ENCODE data around the gene IFRD2.
"Not testable (repeated sequence)": the region's sequence is repeated elsewhere in the genome, so short reads cannot be mapped to it uniquely, and the experiment has no call there.

Gene IFRD2

DNA sequence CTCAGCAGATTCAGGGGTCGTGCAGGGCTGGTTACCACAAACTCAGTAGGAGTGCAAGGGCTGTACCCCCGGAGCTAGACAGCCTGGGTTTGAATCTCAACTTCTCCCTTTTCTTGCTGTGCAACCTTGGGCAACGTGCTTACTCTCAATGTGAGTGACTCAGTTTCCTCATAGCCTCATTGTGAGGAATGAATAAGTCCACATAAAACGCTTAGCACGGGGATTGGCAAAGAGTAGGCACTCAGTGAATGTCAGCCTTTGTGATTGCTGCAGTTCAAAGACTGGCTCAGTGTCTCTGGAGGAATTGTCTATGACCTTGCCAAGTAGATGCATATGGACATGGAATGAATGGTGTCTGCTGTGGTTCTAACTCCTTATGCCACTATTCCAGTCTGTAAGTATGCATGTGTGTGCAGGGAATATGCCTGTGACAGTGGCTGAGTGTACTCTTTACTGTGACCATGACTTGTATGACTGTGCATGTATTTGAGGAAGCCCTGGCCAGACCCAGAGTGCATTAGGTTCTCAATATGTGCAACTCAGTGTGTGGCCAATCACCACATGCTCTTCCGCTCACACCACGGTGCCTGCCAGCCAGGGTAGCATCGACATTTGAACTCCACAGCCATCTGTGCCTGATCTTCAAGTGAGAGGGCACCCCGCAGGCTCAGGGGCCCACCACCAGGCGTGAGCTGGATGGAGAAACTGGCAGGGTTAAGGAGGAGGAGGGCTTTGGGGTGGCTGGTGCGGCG, 7.9 kb upstream of the IFRD2 start:
- FAIRE-seq = no peak

DNA sequence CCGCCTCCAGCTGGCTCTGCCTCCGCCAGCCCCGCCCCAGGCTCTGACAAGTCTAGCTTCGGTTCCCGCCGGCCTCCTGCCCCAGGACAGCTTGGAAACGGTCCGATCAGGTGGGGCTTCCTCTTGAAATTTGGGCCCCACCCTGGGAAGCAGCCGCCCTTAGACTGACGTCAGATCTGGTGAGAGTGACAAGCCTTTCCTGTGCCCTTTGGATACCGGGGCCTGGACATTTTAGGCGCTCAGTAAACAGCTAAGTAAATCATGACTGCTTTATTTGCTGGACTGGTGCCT, 7.4 kb upstream of the IFRD2 start:
- peak; percentile 97 for FAIRE-seq

DNA sequence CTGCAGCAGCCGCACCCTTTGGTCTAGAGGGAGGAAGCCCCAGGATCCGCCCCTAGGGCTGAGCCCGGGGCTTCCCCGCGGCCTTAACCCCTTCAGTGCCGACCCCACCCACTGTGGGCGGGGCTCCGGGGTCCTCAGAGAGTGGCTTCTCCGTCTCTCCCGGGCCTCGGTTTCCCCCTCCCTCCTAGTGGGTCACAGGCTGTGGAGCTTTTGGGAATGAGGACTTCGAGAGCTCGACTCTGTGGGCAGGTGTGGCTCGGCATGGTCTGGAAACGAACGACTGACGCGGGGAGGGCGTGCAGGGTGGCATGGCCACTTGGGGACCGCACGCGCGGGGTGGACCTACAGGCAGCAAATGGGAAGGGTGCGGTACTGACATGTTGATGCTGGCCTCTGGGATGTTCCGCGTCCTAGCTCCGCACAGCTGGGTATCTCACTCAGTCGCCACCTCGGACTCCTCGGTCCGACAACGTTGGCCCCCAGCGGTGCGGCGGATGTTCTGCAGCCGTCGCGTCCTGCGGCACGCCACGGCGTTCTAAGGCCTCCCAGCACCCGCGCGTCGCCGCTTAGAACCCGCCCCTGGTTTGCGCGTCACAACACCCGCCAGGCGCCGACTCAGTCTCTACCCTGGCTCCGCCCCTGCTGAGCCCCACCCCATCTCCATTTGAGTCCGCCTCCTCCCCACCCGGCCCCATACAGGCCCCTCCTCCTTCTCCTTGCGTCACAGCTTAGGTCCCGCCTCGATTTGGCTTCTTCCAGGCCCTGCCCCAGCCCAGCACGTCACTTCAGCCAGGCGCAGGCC, 6.8 kb upstream of the IFRD2 start, which contains the start of the genes HYAL3 and NAA80:
TSS of gene HYAL3 (minus strand) at position 570 of the 802 bp plus-strand sequence. CDS start 3,803 bp downstream, outside the sequence.
TSS of gene NAA80 (minus strand) at position 570 of the 802 bp plus-strand sequence. CDS start 1,942 bp downstream, outside the sequence.
- FAIRE-seq = no peak

DNA sequence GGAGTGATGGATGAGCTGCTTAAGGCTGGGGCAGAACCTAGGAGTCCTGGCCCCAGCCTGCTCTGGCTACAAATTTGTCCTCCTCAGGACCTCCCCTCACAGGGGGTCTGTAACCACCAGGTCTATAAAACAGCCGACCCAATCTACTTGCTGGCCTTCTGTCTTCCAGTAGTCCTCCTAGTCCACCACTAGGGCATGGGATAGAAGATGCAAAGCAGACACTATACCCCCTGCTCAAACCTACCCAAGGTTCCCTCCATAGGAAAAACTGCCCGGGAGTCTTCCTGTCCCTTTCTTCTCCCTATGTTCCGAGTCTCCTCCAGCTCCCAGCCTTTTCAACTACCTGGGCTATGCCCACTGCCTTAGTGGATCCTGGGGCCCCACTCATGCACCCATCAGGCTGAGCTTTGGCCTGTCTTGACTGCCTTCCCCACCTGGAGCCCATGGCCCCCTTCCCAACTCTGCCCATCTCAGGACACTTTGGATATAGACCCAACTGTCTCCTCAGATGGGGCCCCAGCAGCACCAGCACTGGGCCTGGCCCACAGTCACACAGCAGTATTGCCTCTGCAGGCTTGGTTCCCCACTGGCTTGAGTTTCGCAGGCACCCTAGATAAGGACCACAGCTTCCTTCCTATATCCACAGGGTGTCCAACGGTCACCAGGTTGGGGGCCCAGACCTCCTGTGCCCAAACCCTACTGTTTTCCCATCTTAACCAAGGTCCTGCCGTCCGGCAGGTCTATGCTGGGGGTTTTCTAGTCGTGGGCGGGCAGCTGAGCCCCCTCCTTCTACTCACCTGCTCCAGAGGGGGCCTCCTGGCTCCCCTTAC, 5.9 kb upstream of the IFRD2 start:
- no peak for FAIRE-seq

DNA sequence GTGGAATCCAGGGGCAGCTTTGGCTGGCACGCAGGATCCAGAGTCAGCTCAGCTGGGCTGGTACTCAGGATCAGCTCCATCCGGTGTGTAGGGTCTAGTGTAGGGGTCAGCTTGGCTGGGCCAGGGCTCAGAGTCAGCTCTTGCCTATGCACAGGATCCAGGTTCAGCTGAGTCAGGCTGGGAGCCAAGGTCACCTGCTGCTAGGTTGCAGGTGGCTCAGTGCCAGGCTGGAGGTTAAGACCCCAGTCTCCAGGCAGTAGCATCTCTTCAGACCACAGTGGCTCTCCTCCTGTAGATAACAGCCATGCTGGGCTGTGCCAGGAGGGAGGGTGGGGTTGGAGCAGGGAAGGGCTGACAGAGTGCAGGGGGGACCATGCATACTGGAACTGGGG, 5.2 kb upstream of the IFRD2 start:
- FAIRE-seq = no peak

DNA sequence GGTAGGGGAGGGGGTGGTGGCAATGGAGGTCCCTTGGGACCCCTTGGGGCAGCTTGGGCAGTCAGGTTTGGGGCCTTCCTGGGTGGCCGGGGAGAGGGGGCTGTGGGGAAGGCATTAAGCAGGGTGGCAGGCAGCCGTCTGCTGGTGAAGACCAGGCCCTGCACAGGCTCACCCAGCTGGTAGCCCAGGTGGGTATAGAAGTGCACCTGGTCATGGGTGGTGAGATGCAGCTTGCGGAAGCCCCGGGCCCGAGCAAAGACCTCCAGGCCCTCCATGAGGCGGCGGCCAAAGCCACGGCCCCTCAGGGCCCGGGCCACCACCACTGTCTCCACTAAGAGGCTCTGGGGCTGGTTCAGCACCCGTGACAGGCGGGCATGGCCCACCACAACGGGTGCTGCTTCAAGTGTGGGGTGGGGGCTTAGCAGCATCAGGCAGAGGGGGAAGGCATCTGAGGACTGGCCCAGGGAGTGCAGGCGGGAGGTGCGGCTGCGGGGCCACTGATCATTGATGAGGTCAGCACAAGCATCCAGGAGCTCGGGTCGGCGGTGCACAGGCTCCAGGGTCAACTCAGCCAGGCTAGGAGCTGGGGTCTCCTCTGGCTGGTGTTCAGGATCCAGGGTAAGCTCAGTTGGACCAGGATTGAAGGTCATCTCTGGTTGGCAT, 4.6 kb upstream of the IFRD2 start:
- FAIRE-seq = no peak

DNA sequence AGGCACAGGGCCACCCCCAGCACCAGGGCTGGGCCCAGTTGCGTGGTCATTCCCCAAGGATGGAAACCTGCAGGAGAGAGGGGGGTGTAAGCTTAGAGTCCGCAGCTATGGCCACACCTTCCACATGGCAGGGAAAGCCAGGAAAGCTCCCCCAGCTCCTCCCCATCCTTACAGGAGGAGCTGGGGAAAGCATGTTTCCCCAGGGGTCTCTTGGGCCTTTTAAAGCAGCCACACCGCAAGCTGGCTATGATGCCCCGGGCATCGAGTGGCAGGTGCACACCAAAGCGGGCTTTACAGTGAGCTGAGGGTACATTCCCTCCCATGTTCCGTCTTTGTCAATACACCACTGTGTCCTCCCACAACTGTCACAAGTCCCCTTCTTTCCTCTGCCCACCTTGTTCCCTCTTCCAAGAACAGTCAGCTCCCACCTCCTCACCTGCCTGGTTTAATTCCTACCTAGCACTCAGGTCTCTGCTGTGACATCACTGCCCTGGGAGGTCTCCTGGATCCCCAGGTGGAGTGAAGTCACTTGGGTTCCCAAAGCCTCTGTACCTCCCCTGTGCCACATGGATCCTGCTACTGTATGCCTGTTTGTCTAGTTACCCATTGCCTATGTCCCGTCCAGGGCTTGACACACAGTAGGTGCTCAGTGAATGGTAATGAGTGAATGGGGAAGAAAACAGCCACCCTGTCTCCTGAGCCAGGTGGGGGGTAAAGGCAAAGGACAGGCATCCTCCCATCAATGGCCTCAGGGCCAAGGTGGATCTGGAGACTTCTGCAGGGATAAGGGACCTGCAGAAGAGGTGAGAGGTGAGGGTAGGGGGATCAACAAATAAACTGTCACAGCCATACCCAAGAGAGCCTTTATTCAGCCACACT, 3.6 kb upstream of the IFRD2 start:
- no peak for FAIRE-seq

DNA sequence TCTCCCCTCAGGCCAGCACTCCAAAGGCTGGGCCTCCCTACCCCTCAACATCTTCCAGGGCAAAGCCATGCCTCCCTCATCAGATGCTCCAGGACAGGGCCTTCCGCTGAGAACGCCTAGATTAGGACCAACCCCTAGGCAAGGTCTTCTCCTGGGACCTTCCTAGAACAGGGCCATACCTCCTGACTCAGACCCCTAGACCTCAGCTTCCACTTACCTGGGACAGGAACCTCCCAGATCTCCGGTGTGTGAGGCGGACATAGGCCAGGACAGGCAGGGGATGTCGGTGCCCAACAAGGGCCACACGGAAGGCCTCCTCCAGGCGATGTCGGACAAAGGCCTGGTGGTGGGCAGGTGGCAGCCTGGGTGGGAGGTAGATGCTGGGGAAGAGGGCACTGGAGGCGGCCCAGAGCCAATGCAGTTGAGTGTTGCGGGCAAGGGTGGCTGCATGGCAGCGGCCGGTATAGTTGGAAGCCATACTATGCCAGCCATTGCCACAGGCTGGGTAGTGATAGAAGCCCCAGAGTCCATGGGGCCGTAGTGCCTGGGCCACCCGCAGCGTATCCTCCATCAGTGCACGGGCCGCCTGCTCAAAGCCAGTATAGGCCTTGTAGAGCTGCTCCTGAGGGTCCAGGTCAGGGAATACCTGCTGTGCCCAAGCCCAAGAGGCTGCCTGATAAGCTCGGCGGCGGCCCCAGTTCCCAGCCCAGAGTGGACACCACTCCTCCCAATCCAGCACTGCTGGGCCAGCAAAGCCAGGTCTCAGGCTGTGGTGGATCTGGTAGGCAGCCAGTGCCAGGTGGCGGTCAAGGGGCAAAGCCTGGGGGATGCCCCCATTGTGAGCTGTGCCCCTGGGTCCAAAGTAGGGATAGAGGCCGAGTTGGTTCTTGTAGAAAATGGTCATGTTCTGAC, 2.5 kb upstream of the IFRD2 start:
- FAIRE-seq = no peak

DNA sequence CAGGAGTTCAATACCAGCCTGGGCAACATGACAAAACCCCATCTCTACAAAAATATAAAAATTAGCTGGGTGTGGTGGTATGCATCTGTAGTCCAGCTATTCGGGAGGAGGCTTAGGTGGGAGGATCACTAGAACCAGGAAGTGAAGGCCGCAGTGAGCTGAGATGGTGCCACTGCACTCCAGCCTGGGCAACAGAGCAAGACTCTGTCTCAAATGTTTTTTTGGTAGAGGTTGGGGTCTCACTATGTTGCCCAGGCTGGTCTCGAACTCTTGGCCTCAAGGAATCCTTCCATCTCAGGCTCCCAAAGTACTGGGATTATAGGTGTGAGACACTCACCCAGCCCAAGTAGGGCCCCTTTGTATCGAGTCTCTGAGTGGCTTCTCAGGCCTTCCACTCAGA, 1.9 kb upstream of the IFRD2 start:
- no peak for FAIRE-seq

DNA sequence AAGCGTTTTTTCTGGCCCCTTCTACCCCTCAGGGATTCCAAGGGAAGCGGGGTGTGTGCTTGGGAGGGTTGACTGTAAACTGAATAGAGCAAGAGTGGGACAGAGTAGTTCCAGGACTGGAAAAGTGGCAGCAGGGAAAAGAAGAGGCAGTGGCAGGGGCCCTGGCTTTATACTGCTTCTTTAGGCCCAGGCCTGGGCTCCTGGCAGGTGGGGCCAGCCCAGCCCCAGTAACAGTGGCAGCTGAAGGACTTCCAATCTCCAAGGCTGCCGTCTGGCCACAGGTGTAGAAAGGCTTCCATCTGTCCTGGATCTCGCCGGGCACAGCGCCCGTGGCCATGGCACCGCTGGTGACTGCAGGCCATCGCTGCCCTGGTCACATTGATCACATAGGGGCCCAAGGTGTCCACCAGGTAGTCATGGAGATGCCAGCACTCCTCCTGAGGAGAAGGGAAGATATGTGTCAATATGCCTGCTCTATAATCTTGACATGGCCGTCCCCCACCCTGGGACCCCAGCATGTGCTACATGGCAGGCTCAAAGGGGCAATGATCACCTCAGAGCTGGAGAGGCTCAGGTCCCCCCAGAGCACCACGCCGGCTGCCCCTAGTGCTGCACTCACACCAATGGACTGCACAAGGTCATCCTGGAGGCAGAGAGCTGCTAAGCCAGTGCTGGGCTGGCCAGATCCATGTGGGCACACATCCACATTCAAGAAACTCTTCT, 1.0 kb upstream of the IFRD2 start:
- FAIRE-seq = no peak

DNA sequence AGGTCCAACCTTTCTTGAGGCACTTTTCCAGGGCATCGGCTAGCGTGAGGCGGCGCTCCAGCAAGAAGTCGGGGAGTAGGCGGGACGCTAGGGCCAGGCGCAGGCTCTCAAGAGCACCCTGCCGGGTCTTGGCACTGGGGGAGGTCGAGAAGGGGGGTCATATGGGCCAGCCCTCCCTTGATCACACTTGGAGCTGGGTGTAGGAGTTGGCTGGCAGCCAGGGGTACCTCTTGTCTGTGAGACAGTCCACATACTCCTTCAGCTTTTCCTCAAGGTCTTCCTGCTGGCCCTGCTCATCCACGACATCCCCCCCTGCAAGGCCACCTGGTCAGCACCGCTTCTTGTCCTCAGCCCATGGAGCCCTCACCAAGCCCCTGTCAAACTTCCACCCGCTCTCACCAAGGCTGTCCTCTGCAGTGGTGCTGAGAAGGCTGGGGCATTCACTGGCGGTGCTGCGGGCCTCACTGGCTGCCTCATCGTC, 2.0 kb downstream of the IFRD2 start:
- no peak for FAIRE-seq

DNA sequence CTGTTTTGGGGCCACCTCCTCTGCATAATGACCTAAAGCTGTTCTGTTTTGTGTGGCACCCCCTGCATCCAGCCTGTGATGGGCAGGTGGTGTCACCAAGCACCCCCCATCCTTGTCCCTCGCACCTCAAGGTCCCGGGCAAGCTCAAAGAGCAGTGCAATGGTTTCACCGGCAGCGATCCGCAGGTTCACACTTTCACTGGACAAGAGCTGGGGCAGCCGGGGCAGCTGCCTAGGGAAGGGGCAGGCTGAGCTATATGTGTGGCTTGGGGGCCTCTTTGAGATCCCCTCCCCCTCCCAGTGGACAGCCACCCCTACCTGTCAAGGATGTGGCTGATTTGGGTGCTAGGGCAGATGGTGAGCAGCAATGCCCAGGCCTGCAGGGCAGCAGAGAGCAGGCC, 3.1 kb downstream of the IFRD2 start:
- no peak for FAIRE-seq

DNA sequence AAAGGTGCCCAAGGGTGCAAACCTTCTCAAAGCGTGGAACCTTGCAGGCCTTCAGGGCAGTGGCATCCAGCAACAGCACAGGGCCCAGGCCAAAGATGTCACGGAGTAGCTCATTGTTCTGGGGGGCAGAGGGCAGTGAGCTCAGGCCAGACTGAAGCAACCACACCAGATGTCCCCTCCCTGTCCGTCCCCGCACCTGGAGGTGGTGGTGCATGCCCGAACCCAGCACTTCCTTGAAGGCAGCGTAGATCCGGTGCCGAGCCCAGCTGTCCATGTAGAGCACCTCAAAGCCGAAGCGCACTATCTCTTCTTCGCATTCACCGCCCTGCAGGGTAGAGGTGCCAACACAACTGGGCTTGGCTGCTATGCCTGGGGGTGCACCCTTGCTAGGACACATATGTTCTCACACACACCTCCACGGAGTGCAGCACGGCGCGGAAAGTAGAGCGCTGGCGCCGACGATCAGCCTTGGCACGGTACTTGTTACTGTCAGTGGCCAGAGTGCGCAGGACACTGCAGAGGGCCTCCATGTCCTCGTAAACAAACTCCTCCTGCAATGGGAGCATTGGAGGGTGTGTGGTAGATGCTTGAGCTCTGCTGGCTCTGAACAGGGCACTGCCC, 3.7 kb downstream of the IFRD2 start:
- FAIRE-seq = no peak

DNA sequence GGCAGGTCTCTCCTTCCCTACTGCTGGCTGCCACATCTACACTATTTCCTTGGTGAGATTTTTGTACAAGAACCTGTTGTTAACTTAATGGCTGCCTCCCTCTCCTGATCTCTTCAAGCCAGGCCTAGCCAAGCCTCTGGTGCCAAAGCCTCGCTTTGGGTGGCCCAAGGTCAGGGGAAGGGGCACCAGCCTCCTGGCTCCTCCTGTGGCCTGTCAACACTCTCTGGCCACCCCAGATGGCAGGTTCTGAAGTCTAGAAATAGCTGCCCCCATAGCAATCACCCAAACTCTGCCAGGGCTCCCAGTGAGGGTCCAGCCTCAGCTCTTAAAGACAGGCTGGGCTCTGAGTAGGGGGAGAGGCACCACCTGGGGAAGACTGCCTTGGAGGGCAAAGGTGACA, 5.0 kb downstream of the IFRD2 start:
- no peak for FAIRE-seq

DNA sequence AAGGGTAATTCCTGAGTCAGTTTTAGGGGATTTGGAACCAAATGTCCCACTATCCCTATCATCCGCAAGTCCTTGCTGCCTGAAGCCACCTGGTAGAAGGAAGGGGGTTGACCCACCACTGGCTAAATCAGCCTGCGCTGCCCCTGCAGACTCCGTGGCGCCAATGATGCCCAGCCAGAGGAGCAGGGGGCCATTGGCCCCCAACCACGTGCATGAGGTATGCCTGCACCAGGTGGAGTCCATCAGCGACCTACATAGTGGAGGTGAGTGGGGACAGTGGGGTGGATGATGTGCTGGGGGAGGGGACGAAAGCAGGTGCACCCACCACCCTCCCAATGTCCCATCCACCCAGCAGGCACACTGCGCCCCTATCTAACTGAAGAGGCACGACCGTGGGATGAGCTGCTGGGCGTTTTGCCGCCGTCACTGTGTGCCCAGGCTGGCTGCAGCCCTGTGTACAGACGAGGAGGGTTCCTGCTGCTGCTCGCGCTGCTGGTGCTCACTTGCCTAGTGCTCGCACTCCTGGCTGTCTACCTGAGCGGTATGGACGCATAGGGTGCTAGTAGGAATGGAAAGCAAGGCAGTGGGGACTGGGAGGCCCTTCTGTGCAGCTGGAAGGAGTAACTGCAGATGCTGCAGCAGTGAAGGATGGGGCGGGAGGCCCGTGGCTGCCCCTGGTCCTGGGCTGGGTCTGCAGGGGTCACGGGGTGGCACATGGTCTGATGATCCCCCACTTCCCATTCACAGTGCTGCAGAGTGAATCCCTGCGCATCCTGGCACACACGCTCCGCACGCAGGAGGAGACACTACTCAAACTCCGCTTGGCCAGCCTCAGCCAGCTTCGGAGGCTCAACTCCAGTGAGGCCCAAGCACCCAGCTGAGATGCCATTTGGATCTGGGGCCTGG, 5.7 kb downstream of the IFRD2 start:
- FAIRE-seq = no peak

DNA sequence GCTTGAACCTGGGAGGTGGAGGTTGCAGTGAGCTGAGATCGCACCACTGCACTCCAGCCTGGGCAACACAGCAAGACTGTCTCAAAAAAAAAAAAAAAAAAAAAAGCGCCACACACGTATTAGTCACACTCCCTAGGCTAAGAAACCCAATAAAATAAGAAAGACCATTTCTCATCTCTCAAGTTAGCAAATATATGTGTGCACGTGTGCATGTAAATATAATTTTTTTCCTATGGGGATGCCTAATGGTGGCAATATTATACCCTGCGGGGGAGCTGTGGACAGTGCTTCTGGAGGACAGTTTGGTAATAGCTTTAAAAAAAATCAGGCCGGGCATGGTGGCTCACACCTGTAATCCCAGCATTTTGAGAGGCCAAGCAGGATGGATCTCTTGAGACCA, 8.1 kb downstream of the IFRD2 start:
- FAIRE-seq = not testable (repeated sequence)

DNA sequence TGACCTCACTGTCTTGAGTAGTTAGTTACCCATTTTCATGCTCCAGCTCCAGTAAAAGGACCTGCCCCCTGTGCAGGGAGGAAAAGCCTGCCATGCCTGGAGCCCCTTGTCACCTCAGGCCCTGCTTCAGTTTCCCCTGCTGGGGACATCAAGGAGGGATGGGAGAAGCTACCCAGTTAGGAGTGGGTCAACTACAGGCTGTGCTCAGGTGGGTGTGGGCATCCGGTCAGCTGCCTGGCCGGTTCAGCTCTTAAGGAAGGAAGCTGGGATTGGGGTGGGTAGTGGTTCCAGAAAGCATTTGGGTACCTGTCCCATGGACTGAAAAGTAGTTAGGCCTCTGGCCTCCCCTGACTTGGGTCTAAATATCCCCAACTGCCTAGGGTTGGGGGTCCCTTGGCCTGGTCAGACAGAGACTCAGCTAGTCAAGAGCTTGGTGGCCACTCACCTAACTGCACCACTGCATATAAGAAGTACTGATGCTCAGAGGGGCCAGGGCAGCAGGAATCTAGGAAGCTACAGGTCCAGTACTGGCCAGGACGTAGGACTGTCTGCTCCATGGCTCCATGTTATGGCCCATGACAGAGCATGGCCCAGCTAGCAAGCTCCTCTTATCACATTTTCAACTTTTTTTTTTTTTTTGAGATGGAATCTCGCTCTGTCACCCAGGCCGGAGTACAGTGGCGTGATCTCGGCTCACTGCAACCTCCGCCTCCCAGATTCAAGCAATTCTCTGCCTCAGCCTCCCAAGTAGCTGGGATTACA, 12.8 kb downstream of the IFRD2 start:
- FAIRE-seq = no peak

DNA sequence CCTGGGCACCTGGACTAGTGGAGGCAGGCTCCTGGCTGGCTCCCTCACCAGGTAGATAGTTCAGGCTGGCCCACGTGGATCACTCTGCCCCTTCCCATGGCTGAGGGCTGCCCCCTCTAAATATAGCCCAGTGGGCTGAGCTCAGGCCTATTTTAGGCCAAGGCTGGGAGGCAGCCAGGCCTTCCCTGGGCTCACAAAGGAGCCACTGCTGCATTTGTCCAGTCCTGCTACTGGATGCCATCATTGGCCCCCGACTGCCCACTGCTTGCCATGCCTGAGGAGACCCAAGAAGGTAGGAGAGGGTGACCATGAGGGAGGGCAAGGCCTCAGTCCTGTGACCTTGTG, 13.4 kb downstream of the IFRD2 start, which contains the start of gene LSMEM2:
TSS of gene LSMEM2 (plus strand) at position 208 of the 345 bp plus-strand sequence. CDS start at position 235, 27 bp downstream.
- FAIRE-seq = no peak

Measured in colon (tissue), 2 donors.